HEK293 (cell line): ENCODE results near the gene CHRNA7.
"Not testable (repeated sequence)": the region's sequence is repeated elsewhere in the genome, so short reads cannot be mapped to it uniquely, and the experiment has no call there.

Source experiments
- BCL11B ChIP-seq: fragments of 450-650 bp; formaldehyde crosslinking; IDR thresholded peaks from 2 replicates; pipeline ENCODE4 v1.5.1; 2016; ENCODE audit warnings: low read depth, missing biosample characterization, missing genetic modification characterization
- CTCF ChIP-seq: fragments of 450-650 bp; formaldehyde crosslinking; IDR thresholded peaks from 2 replicates; pipeline ENCODE4 v1.5.1; 2016; ENCODE audit warnings: missing biosample characterization, missing genetic modification characterization
- ZEB2 ChIP-seq: fragments of 450-650 bp; formaldehyde crosslinking; IDR thresholded peaks from 2 replicates; pipeline ENCODE4 v1.5.1; 2016; ENCODE audit warnings: missing biosample characterization, missing genetic modification characterization
- ZNF398 ChIP-seq: fragments of 450-650 bp; formaldehyde crosslinking; IDR thresholded peaks from 2 replicates; pipeline ENCODE4 v1.5.1; 2017; ENCODE audit warnings: missing biosample characterization, missing genetic modification characterization
- ZNF791 ChIP-seq: fragments of 450-650 bp; formaldehyde crosslinking; IDR thresholded peaks from 2 replicates; pipeline ENCODE4 v1.5.1; 2016; ENCODE audit warnings: missing biosample characterization, missing genetic modification characterization

- not testable (repeated sequence) for TF ChIP-seq ZNF791, ZEB2, ZNF398, BCL11B, CTCF (tag by site-specific recombination)
Observed at GRCh38 chr15:32167913-32168312, 137.6 kb downstream of the CHRNA7 start.
